HG03159 (cell line): Measurements from ENCODE around the gene DUSP10.

Experiments used
- ATAC-seq: cut with Tn5 transposase; IDR thresholded peaks from one replicate; pipeline ENCODE4 v1.9.1; 2021; ENCODE audit warnings: mild to moderate bottlenecking, moderate library complexity; ENCODE audit not compliant: unreplicated experiment

The DUSP10 gene

DNA sequence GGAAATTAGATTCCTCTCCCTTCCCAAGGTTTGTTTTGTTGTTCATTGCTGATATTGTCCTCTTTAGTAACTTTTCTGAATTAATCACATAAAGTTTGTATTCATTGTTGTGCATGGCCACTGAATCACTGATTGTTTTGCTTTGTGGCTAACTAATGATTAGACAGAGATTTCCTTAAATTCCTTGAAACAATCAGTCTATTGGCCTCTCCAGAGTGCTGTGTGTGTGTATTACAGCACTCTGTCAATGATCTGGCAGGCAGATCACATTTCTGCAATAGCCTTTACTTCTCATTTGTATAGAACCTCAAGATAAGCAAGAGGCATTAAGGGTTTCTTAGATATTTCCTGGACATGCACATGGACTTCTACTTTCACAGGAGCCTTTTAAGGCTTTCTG, 78.6 kb downstream of the DUSP10 start:
- no peak for ATAC-seq

- ATAC-seq: no peak
Measured at GRCh38 chr1:221655766-221656305, 86.1 kb downstream of the DUSP10 start.
